Tibial nerve (tissue), 4 donors: ENCODE results near the gene CALML5. TPM values are rescaled to one million over a fixed set of nuclear protein-coding genes. Genes with fewer than 3 reads are reported as not detected.

Source experiments
- DNase-seq, 2 donors: peaks; one replicate each; pipeline ENCODE4 v3.0.0-alpha.2; 2019; ENCODE audit warnings: low spot score in 2 of 2
- H3K27ac ChIP-seq, 4 donors: fragments of 200-600 bp; sonication (generic) in 3 of 4; one replicate each; pipeline ENCODE4 v1.5.1; 2017 to 2019; ENCODE audit warnings: mild to moderate bottlenecking in 1 of 4
- H3K27me3 ChIP-seq, 2 donors: fragments of 200-600 bp; sonication (generic) in 1 of 2; one replicate each; pipeline versions ENCODE4 v1.5.1 to v1.6.0; 2017 to 2019
- H3K36me3 ChIP-seq, 3 donors: fragments of 200-600 bp; sonication (generic); one replicate each; pipeline ENCODE4 v1.5.1; 2018 to 2019
- H3K4me1 ChIP-seq, 4 donors: fragments of 200-600 bp; sonication (generic) in 3 of 4; one replicate each; pipeline ENCODE4 v1.5.1; 2017 to 2019
- H3K4me3 ChIP-seq, 4 donors: fragments of 200-600 bp; sonication (generic) in 3 of 4; one replicate each; pipeline ENCODE4 v1.5.1; 2017 to 2019; ENCODE audit warnings: mild to moderate bottlenecking in 1 of 4, moderate library complexity in 1 of 4
- H3K9me3 ChIP-seq, 4 donors: fragments of 200-600 bp; sonication (generic) in 3 of 4; one replicate each; pipeline ENCODE4 v1.5.1; 2017 to 2019
- CTCF ChIP-seq, 5 experiments: fragments of 200-600 bp in 3 of 5; fragments of 450-650 bp in 2 of 5; sonication (generic) in 3 of 5; IDR thresholded peaks; one replicate each; pipeline ENCODE4 v1.5.1; 2016 to 2019; ENCODE audit warnings: antibody characterized with exemption in 5 of 5, mild to moderate bottlenecking in 3 of 5, moderate library complexity in 2 of 5
- EP300 ChIP-seq, 2 donors: sonication (generic); formaldehyde crosslinking; IDR thresholded peaks; one replicate each; pipeline ENCODE4 v1.6.1; 2017; ENCODE audit warnings: antibody characterized with exemption in 2 of 2, mild to moderate bottlenecking in 1 of 2
- POLR2A ChIP-seq, 2 donors: fragments of 450-650 bp; IDR thresholded peaks; one replicate each; pipeline ENCODE4 v1.6.1; 2017; ENCODE audit warnings: antibody characterized with exemption in 2 of 2, mild to moderate bottlenecking in 2 of 2, moderate library complexity in 2 of 2
- WGBS, 2 donors: methylation state at CpG; one replicate each; pipeline ENCODE4 v1.1.5; 2018; 5-methylcytosine and 5-hydroxymethylcytosine counted together
- total RNA-seq, 4 donors: library from RNA; depleted of rRNA; stranded (reverse); fragments of >200 nt; gene quantifications; one replicate each; pipeline ENCODE4 v1.1.0, GENCODE V29; 2016

The CALML5 gene
- total RNA-seq, 4 donors from 2014 or later: not detected

GRCh38 chr10:5537684-5538083 lies 38.3 kb upstream of the CALML5 start:
- TF ChIP-seq CTCF (IDR thresholded peaks at IDR 0.05) (no peak), POLR2A (IDR thresholded peaks at IDR 0.05) (no peak), EP300 (IDR thresholded peaks at IDR 0.05) (no peak)
- Histone ChIP-seq H3K27ac (no peak overlapping the region), H3K4me1 (peaks cover 0 to 24% (median 3%) of the 10 kb centered on the region in 4 donors), H3K27me3 (no peaks in the 10 kb centered on the region), H3K4me3 (no peak overlapping the region), H3K9me3 (peaks cover 0 to 24% (median 0%) of the 10 kb centered on the region in 4 donors), H3K36me3 (no peaks in the 10 kb centered on the region)
- DNase-seq: no peak
- 80 to 98% methylated on average over 6 of the region's 6 CpGs for WGBS, 2 donors

- no peaks in the 10 kb centered on the region for H3K36me3 ChIP-seq
- 85 to 90% methylated on average over 7 of the region's 7 CpGs for whole genome bisulfite sequencing, 2 donors
- no peak overlapping the region for H3K27ac ChIP-seq
- TF ChIP-seq EP300 (IDR thresholded peaks at IDR 0.05): no peak
- TF ChIP-seq POLR2A (IDR thresholded peaks at IDR 0.05): no peak
- no peak for TF ChIP-seq CTCF (IDR thresholded peaks at IDR 0.05)
- DNase-seq: no peak
- peaks cover 0 to 13% (median 0%) of the 10 kb centered on the region in 4 donors for H3K9me3 ChIP-seq
- H3K27me3 ChIP-seq: no peaks in the 10 kb centered on the region
- no peak overlapping the region for H3K4me3 ChIP-seq
- H3K4me1 ChIP-seq: peaks cover 0 to 24% (median 3%) of the 10 kb centered on the region in 4 donors
Observed at GRCh38 chr10:5536486-5537081, 37.2 kb upstream of the CALML5 start.

- DNase-seq: peak in 1 of 2 donors; percentile 49
Observed at GRCh38 chr10:5534880-5535856, 35.8 kb upstream of the CALML5 start.

GRCh38 chr10:5534051-5534821 lies 34.9 kb upstream of the CALML5 start:
- TF ChIP-seq CTCF (IDR thresholded peaks at IDR 0.05) (no peak), EP300 (IDR thresholded peaks at IDR 0.05) (no peak), POLR2A (IDR thresholded peaks at IDR 0.05) (no peak)
- 77 to 81% methylated on average over 38 of the region's 38 CpGs for WGBS, 2 donors

More at GRCh38 chr10:5534880-5535856, 35.8 kb upstream of the CALML5 start:
- Histone ChIP-seq H3K27ac (peak overlapping the region; percentile 14 to 63 (median 36)), H3K4me3 (no peak overlapping the region), H3K27me3 (no peaks in the 10 kb centered on the region), H3K9me3 (no peaks in the 10 kb centered on the region), H3K36me3 (no peaks in the 10 kb centered on the region), H3K4me1 (peaks cover 0 to 24% (median 3%) of the 10 kb centered on the region in 4 donors)
- WGBS, 2 donors: 52 to 57% methylated on average over 8 of the region's 8 CpGs
- TF ChIP-seq EP300 (IDR thresholded peaks at IDR 0.05) (peak; percentile 11 to 92), CTCF (IDR thresholded peaks at IDR 0.05) (no peak), POLR2A (IDR thresholded peaks at IDR 0.05) (no peak)

More at GRCh38 chr10:5534051-5534821, 34.9 kb upstream of the CALML5 start:
- no peak overlapping the region for H3K4me3 ChIP-seq
- H3K4me1 ChIP-seq: peaks cover 0 to 24% (median 3%) of the 10 kb centered on the region in 4 donors
- H3K27me3 ChIP-seq: no peaks in the 10 kb centered on the region
- H3K27ac ChIP-seq: peak overlapping the region; percentile 14 to 63 (median 36)
- H3K36me3 ChIP-seq: no peaks in the 10 kb centered on the region
- H3K9me3 ChIP-seq: no peaks in the 10 kb centered on the region
- no peak for DNase-seq
